SU-DHL-6 (cell line): ENCODE results near the gene TMEM120A.

Experiments
- EZH2phosphoT487 ChIP-seq: fragments of 200-600 bp; sonication (generic), shearing (Covaris generic); conservative IDR thresholded peaks from 2 replicates; pipeline ENCODE4 v1.6.1; 2018; ENCODE audit warnings: mild to moderate bottlenecking, antibody characterized with exemption, low read length, moderate library complexity, mixed read lengths
- TF ChIP-seq, protein P1 (sequence below): fragments of 200-600 bp; sonication (generic); IDR thresholded peaks from one replicate; pipeline ENCODE4 v1.5.1; 2017; ENCODE audit warnings: antibody characterized with exemption, mild to moderate bottlenecking, low read length, moderate library complexity; ENCODE audit not compliant: insufficient read depth, poor library complexity, severe bottlenecking

DNA sequence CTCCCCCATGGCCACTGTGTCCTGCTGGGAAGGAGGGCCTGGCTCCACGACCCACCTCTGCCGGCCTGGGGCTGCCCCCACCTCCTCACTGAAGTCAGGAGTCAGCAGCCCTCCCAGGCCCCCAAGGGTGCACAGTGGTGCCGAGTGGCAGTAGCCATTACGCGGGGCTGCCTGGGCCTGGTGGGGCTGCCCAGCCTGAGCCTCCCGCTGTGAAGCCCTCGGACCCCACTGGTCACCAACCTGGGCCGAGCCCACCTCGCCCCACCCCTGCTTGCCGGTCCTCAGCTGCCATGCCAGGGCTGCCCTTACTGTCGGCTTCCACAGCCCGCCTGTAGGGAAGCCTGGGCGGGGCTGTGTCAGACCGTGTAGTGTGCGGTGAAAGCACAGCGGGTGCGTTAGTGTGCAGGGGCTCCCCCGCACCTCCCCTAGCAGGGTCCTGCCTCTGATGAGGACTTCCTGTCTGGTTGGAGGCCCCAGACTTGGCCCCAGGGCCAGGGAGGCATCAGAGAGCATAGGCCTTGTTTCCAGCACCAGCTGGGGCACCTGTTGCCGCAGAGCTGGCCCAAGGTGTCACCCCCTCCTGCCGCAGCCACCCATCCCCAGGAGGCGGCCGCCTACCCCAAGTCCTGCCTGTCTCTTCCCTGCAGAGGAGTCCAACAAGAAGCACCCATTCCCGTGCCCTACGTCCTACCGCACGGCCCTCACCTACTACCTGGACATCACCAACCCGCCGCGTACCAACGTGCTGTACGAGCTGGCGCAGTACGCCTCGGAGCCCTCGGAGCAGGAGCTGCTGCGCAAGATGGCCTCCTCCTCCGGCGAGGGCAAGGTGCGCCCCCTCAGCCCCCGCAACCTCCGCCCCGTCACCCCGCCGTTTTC lies 10.0 kb downstream of the TMEM120A start:
- TF ChIP-seq, protein P1, sequence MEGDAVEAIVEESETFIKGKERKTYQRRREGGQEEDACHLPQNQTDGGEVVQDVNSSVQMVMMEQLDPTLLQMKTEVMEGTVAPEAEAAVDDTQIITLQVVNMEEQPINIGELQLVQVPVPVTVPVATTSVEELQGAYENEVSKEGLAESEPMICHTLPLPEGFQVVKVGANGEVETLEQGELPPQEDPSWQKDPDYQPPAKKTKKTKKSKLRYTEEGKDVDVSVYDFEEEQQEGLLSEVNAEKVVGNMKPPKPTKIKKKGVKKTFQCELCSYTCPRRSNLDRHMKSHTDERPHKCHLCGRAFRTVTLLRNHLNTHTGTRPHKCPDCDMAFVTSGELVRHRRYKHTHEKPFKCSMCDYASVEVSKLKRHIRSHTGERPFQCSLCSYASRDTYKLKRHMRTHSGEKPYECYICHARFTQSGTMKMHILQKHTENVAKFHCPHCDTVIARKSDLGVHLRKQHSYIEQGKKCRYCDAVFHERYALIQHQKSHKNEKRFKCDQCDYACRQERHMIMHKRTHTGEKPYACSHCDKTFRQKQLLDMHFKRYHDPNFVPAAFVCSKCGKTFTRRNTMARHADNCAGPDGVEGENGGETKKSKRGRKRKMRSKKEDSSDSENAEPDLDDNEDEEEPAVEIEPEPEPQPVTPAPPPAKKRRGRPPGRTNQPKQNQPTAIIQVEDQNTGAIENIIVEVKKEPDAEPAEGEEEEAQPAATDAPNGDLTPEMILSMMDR = no peak
- no peak for TF ChIP-seq EZH2phosphoT487
